ENCODE data around the gene BAHCC1. TPM values are rescaled to one million over a fixed set of nuclear protein-coding genes. Genes with fewer than 3 reads are reported as not detected.
A peak's percentile ranks its signal among the peaks of the same experiment; 100 is the strongest.
"Not testable (repeated sequence)": the region's sequence is repeated elsewhere in the genome, so short reads cannot be mapped to it uniquely, and the experiment has no call there.

The BAHCC1 gene
- total and polyA plus RNA-seq, 8 donors: 4.9 to 56.2 (median 9.4) TPM

- no peak for DNase-seq
- peaks cover 0 to 15% (median 0%) of the 10 kb centered on the region in 3 donors for H3K27me3 ChIP-seq
- TF ChIP-seq CTCF (IDR thresholded peaks at IDR 0.05) (no peak), POLR2A (IDR thresholded peaks at IDR 0.05) (no peak), EP300 (IDR thresholded peaks at IDR 0.05) (no peak), POLR2AphosphoS5 (IDR thresholded peaks at IDR 0.05) (no peak)
- H3K36me3 ChIP-seq: no peaks in the 10 kb centered on the region
- H3K27ac ChIP-seq: peak overlapping the region; percentile 62 to 95 (median 92)
- peak overlapping the region in 1 of 4 donors; percentile 16 for H3K4me3 ChIP-seq
- H3K9me3 ChIP-seq: no peaks in the 10 kb centered on the region
- intact Hi-C loops (cut with DNase I; ENCODE audit: low total_unique reads): no loop called here
- H3K4me1 ChIP-seq: peaks cover 78 to 82% (median 79%) of the 10 kb centered on the region in 4 donors
- 69 to 87% (median 73%) methylated on average over 7 to 16 of the region's 16 CpGs for WGBS, 5 donors
Measured at GRCh38 chr17:81423698-81424071, 28.4 kb downstream of the BAHCC1 start.

GRCh38 chr17:81424151-81425017 is 29.1 kb downstream of the BAHCC1 start:
- H3K4me1 ChIP-seq: peaks cover 78 to 82% (median 79%) of the 10 kb centered on the region in 4 donors
- no peaks in the 10 kb centered on the region for H3K36me3 ChIP-seq
- TF ChIP-seq CTCF (IDR thresholded peaks at IDR 0.05): no peak
- TF ChIP-seq POLR2AphosphoS5 (IDR thresholded peaks at IDR 0.05): no peak
- no peak for TF ChIP-seq POLR2A (IDR thresholded peaks at IDR 0.05)
- no peak for TF ChIP-seq EP300 (IDR thresholded peaks at IDR 0.05)
- peak overlapping the region in 4 of 5 donors; percentile 86 to 95 (median 92) for H3K27ac ChIP-seq
- no peaks in the 10 kb centered on the region for H3K9me3 ChIP-seq
- DNase-seq: no peak
- H3K27me3 ChIP-seq: peaks cover 0 to 22% (median 4%) of the 10 kb centered on the region in 3 donors
- 92 to 100% (median 94%) methylated on average over 4 to 5 of the region's 5 CpGs for WGBS, 5 donors
- H3K4me3 ChIP-seq: no peak overlapping the region
- intact Hi-C loops (cut with DNase I; ENCODE audit: low total_unique reads): no loop called here

DNA sequence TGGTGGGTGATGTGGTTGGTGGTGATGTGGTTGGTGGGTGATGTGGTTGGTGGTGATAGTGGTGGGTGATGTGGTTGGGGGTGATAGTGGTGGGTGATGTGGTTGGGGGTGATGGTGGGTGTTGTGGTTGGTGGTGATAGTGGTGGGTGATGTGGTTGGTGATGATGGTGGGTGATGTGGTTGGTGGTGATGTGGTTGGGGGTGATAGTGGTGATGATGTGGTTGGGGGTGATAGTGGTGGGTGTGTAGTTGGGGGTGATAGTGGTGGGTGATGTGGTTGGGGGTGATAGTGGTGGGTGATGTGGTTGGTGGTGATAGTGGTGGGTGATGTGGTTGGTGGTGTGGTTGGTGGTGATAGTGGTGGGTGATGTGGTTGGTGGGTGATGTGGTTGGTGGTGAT is 29.8 kb downstream of the BAHCC1 start:
- Histone ChIP-seq H3K4me1 (peaks cover 79 to 82% (median 80%) of the 10 kb centered on the region in 4 donors), H3K27me3 (peaks cover 0 to 29% (median 4%) of the 10 kb centered on the region in 3 donors)
- intact Hi-C loops (cut with DNase I; ENCODE audit: low total_unique reads); H3K9me3 ChIP-seq; H3K36me3 ChIP-seq; H3K4me3 ChIP-seq; H3K27ac ChIP-seq; DNase-seq: not testable (repeated sequence)

DNA sequence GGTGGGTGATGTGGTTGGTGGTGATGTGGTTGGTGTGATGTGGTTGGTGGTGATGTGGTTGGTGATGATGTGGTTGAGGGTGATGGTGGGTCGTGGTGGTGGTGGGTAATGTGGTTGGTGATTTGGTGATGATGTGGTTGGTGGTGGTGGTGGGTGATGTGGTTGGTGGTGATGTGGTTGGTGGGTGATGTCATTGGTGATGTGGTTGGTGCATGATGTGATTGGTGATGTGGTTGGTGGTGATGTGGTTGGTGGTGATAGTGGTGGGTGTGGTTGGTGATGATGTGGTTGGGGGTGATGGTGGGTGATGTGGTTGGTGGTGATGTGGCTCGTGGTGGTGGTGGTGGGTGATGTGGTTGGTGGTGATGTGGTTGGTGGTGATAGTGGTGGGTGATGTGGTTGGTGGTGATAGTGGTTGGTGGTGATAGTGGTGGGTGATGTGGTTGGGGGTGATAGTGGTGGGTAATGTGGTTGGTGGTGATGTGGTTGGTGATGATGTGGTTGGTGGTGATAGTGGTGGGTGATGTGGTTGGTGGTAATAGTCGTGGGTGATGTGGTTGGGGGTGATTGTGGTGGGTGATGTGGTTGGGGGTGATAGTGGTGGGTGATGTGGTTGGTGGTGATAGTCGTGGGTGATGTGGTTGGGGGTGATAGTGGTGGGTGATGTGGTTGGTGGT is 30.6 kb downstream of the BAHCC1 start:
- H3K9me3 ChIP-seq; DNase-seq; intact Hi-C loops (cut with DNase I; ENCODE audit: low total_unique reads); H3K27ac ChIP-seq; H3K4me3 ChIP-seq; H3K36me3 ChIP-seq: not testable (repeated sequence)
- Histone ChIP-seq H3K4me1 (peaks cover 78 to 80% (median 79%) of the 10 kb centered on the region in 4 donors), H3K27me3 (peaks cover 0 to 31% (median 4%) of the 10 kb centered on the region in 3 donors)
- WGBS, 5 donors: 78 to 93% (median 88%) methylated on average over 4 of the region's 4 CpGs
- TF ChIP-seq POLR2A (IDR thresholded peaks at IDR 0.05): peak in 1 of 4 donors; percentile 26

GRCh38 chr17:81426393-81427172 is 31.3 kb downstream of the BAHCC1 start:
- TF ChIP-seq CTCF (IDR thresholded peaks at IDR 0.05): no peak
- DNase-seq: no peak
- Histone ChIP-seq H3K27ac (peak overlapping the region; percentile 85 to 91 (median 88)), H3K36me3 (no peaks in the 10 kb centered on the region), H3K9me3 (no peaks in the 10 kb centered on the region), H3K4me3 (no peak overlapping the region), H3K27me3 (peaks cover 0 to 34% (median 4%) of the 10 kb centered on the region in 3 donors), H3K4me1 (peaks cover 71 to 75% (median 73%) of the 10 kb centered on the region in 4 donors)
- intact Hi-C loops (cut with DNase I; ENCODE audit: low total_unique reads): no loop called here
- WGBS, 5 donors: 28 to 66% (median 47%) methylated on average over 13 to 22 of the region's 22 CpGs
